Measurements from ENCODE around the gene ANKS1B.

Gene ANKS1B

GRCh38 chr12:98724384-98725155, 1260.2 kb downstream of the ANKS1B start:
- Histone ChIP-seq H3K9ac (no peak overlapping the region), H3K79me2 (no peaks in the 10 kb centered on the region), H3K4me1 (no peaks in the 10 kb centered on the region), H2AFZ (no peak overlapping the region), H3K27me3 (ENCODE audit: control insufficient read depth, insufficient read depth, low read length) (no peaks in the 10 kb centered on the region), H3K4me3 (ENCODE audit: low read depth, low read length) (no peak overlapping the region), H3K36me3 (ENCODE audit: control insufficient read depth, insufficient read depth, low read length) (no peaks in the 10 kb centered on the region), H3K4me2 (ENCODE audit: low read length) (no peak overlapping the region), H3K9me3 (ENCODE audit: control insufficient read depth, low read length) (no peaks in the 10 kb centered on the region), H3K27ac (no peak overlapping the region)
- TF ChIP-seq, protein P1, sequence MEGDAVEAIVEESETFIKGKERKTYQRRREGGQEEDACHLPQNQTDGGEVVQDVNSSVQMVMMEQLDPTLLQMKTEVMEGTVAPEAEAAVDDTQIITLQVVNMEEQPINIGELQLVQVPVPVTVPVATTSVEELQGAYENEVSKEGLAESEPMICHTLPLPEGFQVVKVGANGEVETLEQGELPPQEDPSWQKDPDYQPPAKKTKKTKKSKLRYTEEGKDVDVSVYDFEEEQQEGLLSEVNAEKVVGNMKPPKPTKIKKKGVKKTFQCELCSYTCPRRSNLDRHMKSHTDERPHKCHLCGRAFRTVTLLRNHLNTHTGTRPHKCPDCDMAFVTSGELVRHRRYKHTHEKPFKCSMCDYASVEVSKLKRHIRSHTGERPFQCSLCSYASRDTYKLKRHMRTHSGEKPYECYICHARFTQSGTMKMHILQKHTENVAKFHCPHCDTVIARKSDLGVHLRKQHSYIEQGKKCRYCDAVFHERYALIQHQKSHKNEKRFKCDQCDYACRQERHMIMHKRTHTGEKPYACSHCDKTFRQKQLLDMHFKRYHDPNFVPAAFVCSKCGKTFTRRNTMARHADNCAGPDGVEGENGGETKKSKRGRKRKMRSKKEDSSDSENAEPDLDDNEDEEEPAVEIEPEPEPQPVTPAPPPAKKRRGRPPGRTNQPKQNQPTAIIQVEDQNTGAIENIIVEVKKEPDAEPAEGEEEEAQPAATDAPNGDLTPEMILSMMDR (IDR thresholded peaks at IDR 0.05), result no peak

DNA sequence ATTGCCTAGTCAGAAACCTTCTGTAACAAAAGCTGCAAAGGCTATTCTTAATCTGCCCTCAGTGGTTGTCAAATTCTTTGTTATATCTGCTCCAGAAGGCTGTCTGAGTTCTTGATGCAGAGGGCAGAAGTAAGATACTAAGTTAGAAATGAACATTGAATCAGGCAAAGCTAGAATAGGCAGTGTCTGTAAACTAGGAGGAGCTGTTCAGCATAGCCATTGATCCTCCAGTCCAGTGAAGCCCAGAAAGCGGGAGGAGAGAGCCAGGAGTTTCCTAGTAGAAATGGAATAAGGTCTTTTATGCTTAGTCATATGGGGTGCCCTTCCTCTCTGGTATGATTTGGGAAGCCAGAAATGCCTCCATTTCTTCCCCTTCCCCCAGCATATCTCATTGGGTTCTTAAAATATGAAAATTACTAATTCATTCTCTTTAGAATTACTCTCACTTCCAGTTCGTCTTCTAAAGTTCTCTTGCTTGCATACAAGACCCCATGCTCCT, 1263.5 kb downstream of the ANKS1B start:
- H2AFZ ChIP-seq, result no peak overlapping the region
- H3K4me3 ChIP-seq (ENCODE audit: low read depth, low read length), result no peak overlapping the region
- no peaks in the 10 kb centered on the region for H3K79me2 ChIP-seq
- H3K4me1 ChIP-seq, result no peaks in the 10 kb centered on the region
- TF ChIP-seq, protein P1 (IDR thresholded peaks at IDR 0.05), result no peak
- no peaks in the 10 kb centered on the region for H3K27me3 ChIP-seq (ENCODE audit: control insufficient read depth, insufficient read depth, low read length)
- no peaks in the 10 kb centered on the region for H3K36me3 ChIP-seq (ENCODE audit: control insufficient read depth, insufficient read depth, low read length)
- no peak overlapping the region for H3K27ac ChIP-seq
- H3K9me3 ChIP-seq (ENCODE audit: control insufficient read depth, low read length), result no peaks in the 10 kb centered on the region
- H3K9ac ChIP-seq, result no peak overlapping the region
- no peak overlapping the region for H3K4me2 ChIP-seq (ENCODE audit: low read length)

GRCh38 chr12:98719515-98720504, 1264.9 kb downstream of the ANKS1B start:
- H3K27ac ChIP-seq, result no peak overlapping the region
- no peak overlapping the region for H2AFZ ChIP-seq
- no peaks in the 10 kb centered on the region for H3K4me1 ChIP-seq
- H3K4me3 ChIP-seq (ENCODE audit: low read depth, low read length), result no peak overlapping the region
- H3K9me3 ChIP-seq (ENCODE audit: control insufficient read depth, low read length), result no peaks in the 10 kb centered on the region
- H3K9ac ChIP-seq, result no peak overlapping the region
- TF ChIP-seq, protein P1 (IDR thresholded peaks at IDR 0.05), result no peak
- H3K4me2 ChIP-seq (ENCODE audit: low read length), result no peak overlapping the region
- H3K36me3 ChIP-seq (ENCODE audit: control insufficient read depth, insufficient read depth, low read length), result no peaks in the 10 kb centered on the region
- H3K27me3 ChIP-seq (ENCODE audit: control insufficient read depth, insufficient read depth, low read length), result no peaks in the 10 kb centered on the region
- H3K79me2 ChIP-seq, result no peaks in the 10 kb centered on the region

DNA sequence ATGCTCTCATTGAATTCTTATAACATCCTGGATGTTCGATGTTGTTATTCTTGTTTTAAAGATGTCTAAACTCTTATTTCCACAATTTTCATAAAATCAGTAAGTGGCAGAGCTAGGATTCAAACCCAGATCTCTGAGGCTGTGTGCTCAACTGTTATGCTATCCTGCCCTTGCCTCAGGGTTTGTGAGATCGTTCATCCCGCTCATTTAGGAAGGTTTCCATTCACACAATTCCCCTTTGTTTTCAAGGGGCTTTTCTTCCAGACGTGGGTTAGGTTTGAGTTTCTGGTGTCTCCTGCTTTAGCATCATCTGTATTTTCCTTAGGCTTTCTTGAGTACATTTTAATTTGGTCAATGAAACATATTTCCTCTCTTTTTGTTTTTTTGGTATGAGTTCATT, 1270.3 kb downstream of the ANKS1B start:
- no peak overlapping the region for H3K4me2 ChIP-seq (ENCODE audit: low read length)
- no peaks in the 10 kb centered on the region for H3K9me3 ChIP-seq (ENCODE audit: control insufficient read depth, low read length)
- no peak overlapping the region for H3K27ac ChIP-seq
- H3K4me3 ChIP-seq (ENCODE audit: low read depth, low read length), result no peak overlapping the region
- no peaks in the 10 kb centered on the region for H3K36me3 ChIP-seq (ENCODE audit: control insufficient read depth, insufficient read depth, low read length)
- TF ChIP-seq, protein P1 (IDR thresholded peaks at IDR 0.05), result no peak
- no peaks in the 10 kb centered on the region for H3K27me3 ChIP-seq (ENCODE audit: control insufficient read depth, insufficient read depth, low read length)
- no peak overlapping the region for H2AFZ ChIP-seq
- H3K4me1 ChIP-seq, result no peaks in the 10 kb centered on the region
- H3K9ac ChIP-seq, result no peak overlapping the region
- no peaks in the 10 kb centered on the region for H3K79me2 ChIP-seq

All from parathyroid adenoma (tissue), 2 donors.